Measurements from ENCODE around the gene OPN3.
"Not testable (repeated sequence)": the region's sequence is repeated elsewhere in the genome, so short reads cannot be mapped to it uniquely, and the experiment has no call there.

Gene OPN3

GRCh38 chr1:241660424-241660972, 20.3 kb upstream of the OPN3 start:
- no peak for TF ChIP-seq CTCF (conservative IDR thresholded peaks at IDR 0.05; ENCODE audit: control insufficient read depth, insufficient read depth, low read depth, low read length)
- no peak for DNase-seq (ENCODE audit: low read depth)
- H3K4me3 ChIP-seq (ENCODE audit: control insufficient read depth, low read depth, low read length): no peak overlapping the region

- H3K4me3 ChIP-seq (ENCODE audit: control insufficient read depth, low read depth, low read length); DNase-seq (ENCODE audit: low read depth): not testable (repeated sequence)
Observed at GRCh38 chr1:241659016-241659415, 18.8 kb upstream of the OPN3 start.

- no peak for TF ChIP-seq CTCF (conservative IDR thresholded peaks at IDR 0.05; ENCODE audit: control insufficient read depth, insufficient read depth, low read depth, low read length)
- peak; percentile 44 for DNase-seq (ENCODE audit: low read depth)
- H3K4me3 ChIP-seq (ENCODE audit: control insufficient read depth, low read depth, low read length): no peak overlapping the region
Observed at GRCh38 chr1:241658081-241658793, 18.1 kb upstream of the OPN3 start.

- TF ChIP-seq CTCF (conservative IDR thresholded peaks at IDR 0.05; ENCODE audit: control insufficient read depth, insufficient read depth, low read depth, low read length): no peak
- H3K4me3 ChIP-seq (ENCODE audit: control insufficient read depth, low read depth, low read length): no peak overlapping the region
- no peak for DNase-seq (ENCODE audit: low read depth)
Observed at GRCh38 chr1:241654641-241655040, 14.5 kb upstream of the OPN3 start.

GRCh38 chr1:241654019-241654418, 13.8 kb upstream of the OPN3 start:
- no peak overlapping the region for H3K4me3 ChIP-seq (ENCODE audit: control insufficient read depth, low read depth, low read length)
- peak; percentile 24 for DNase-seq (ENCODE audit: low read depth)
- TF ChIP-seq CTCF (conservative IDR thresholded peaks at IDR 0.05; ENCODE audit: control insufficient read depth, insufficient read depth, low read depth, low read length): no peak

- no peak for TF ChIP-seq CTCF (conservative IDR thresholded peaks at IDR 0.05; ENCODE audit: control insufficient read depth, insufficient read depth, low read depth, low read length)
- no peak for DNase-seq (ENCODE audit: low read depth)
- no peak within 1 kb of the TSS for H3K4me3 ChIP-seq (ENCODE audit: control insufficient read depth, low read depth, low read length)
Observed at GRCh38 chr1:241652012-241652411, 11.8 kb upstream of the OPN3 start, which contains the start of gene WDR64. WDR64 (plus strand) TSS chr1:241652281; CDS start chr1:241652485, 204 bp downstream.

GRCh38 chr1:241648159-241648558, 8.0 kb upstream of the OPN3 start:
- TF ChIP-seq CTCF (conservative IDR thresholded peaks at IDR 0.05; ENCODE audit: control insufficient read depth, insufficient read depth, low read depth, low read length): no peak
- DNase-seq (ENCODE audit: low read depth): no peak
- no peak overlapping the region for H3K4me3 ChIP-seq (ENCODE audit: control insufficient read depth, low read depth, low read length)

Measured in fibroblast of mammary gland (primary cell).